AG04450 (cell line): ENCODE data around the gene CACNA1C. TPM values are rescaled to one million over a fixed set of nuclear protein-coding genes. Genes with fewer than 3 reads are reported as not detected.

ENCODE experiments used
- CTCF ChIA-PET: fragments of 300-600, 350-600 bp; formaldehyde crosslinking; extraction: SDS; loops from one replicate; lab custom pipeline; 2022; ENCODE audit warnings: antibody characterized with exemption, inconsistent platforms; lab: Charles Lee
- POLR2A ChIA-PET: fragments of 350-600 bp; formaldehyde crosslinking; extraction: SDS; loops from one replicate; lab custom pipeline; 2021; ENCODE audit warnings: antibody characterized with exemption, inconsistent platforms; lab: Yijun Ruan, JAX
- DNase-seq: peaks from one replicate; pipeline ENCODE4 v3.0.0-alpha.2; 2011; ENCODE audit warnings: low read depth, low spot score
- H3K27ac ChIP-seq: one replicate; pipeline ENCODE4 v1.5.1; 2012; ENCODE audit warnings: low read depth, low read length, control low read depth
- H3K27me3 ChIP-seq: one replicate; pipeline ENCODE4 v1.6.0; 2012; ENCODE audit warnings: low read length; ENCODE audit not compliant: control insufficient read depth, insufficient read depth
- H3K4me3 ChIP-seq: 2 replicates; pipeline ENCODE4 v1.5.1; 2011; ENCODE audit warnings: mild to moderate bottlenecking, low read depth, low read length, control low read depth
- H3K9me3 ChIP-seq: 2 replicates; pipeline ENCODE4 v1.5.1; 2012; ENCODE audit warnings: low read length; ENCODE audit not compliant: control insufficient read depth, insufficient read depth
- CTCF ChIP-seq: IDR thresholded peaks from 2 replicates; pipeline ENCODE4 v1.5.1; 2011; ENCODE audit warnings: low read depth, low read length, control low read depth, inconsistent platforms
- polyA plus RNA-seq: library from polyadenylated mRNA; depleted of rRNA; stranded (reverse); fragments of >200 nt; gene quantifications from 2 replicates; pipeline ENCODE4 v1.2.3, GENCODE V29; 2011

Gene CACNA1C
- polyA plus RNA-seq, 1 experiment = 5.9 TPM

- TF ChIP-seq CTCF = no peak
- POLR2A ChIA-PET = no interaction called here
Observed at GRCh38 chr12:2276288-2277033, 223.7 kb downstream of the CACNA1C start.

GRCh38 chr12:2277492-2278155 lies 224.8 kb downstream of the CACNA1C start:
- POLR2A ChIA-PET = no interaction called here
- no peak overlapping the region for H3K27ac ChIP-seq
- DNase-seq = no peak
- CTCF ChIA-PET = interaction anchor here (1.5 kb wide), 1 partner anchor 306 kb away, joined by 3 read pairs; no protein-coding TSS in a partner anchor
- H3K9me3 ChIP-seq = no peaks in the 10 kb centered on the region; the same call in 1 of the 2 replicates
- no peaks in the 10 kb centered on the region for H3K27me3 ChIP-seq
- H3K4me3 ChIP-seq = no peak overlapping the region
- no peak for TF ChIP-seq CTCF

More at GRCh38 chr12:2276288-2277033, 223.7 kb downstream of the CACNA1C start:
- no peak for DNase-seq
- H3K27ac ChIP-seq = no peak overlapping the region
- no peak overlapping the region for H3K4me3 ChIP-seq
- CTCF ChIA-PET = interaction anchor here (0.6 to 1.5 kb wide), 3 partner anchors 63 to 307 kb away, joined by 3 to 4 read pairs (median 3); no protein-coding TSS in a partner anchor
- no peaks in the 10 kb centered on the region; the same call in 1 of the 2 replicates for H3K9me3 ChIP-seq
- no peaks in the 10 kb centered on the region for H3K27me3 ChIP-seq

- H3K4me3 ChIP-seq = no peak overlapping the region
- no peaks in the 10 kb centered on the region for H3K9me3 ChIP-seq
- H3K27me3 ChIP-seq = no peaks in the 10 kb centered on the region
- no peak for DNase-seq
- no peak overlapping the region for H3K27ac ChIP-seq
- POLR2A ChIA-PET = no interaction called here
- CTCF ChIA-PET = interaction anchor here (1.4 to 1.6 kb wide), 2 partner anchors 224 to 247 kb away, joined by 3 to 5 read pairs; no protein-coding TSS in a partner anchor
- TF ChIP-seq CTCF = no peak
Observed at GRCh38 chr12:2281446-2281845, 228.7 kb downstream of the CACNA1C start.

DNA sequence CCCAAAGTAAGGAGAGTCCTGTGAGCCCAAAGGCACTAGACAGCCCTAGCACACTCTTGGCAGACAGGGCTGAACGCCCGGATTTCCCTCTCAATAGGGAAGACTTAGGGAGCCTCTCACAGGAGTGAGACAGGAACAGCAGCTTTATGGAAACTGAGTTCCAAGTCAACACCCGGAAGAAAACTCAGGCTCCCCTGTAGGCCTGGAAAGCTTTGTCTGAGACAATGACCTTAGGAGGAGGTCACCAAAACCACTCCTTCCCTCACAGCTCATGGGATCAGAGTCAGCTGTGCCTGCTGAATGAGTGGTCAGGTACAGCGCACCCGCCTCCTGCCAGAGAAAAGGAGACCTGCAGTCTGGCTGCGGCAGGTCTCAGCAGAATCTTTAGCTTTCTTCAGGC lies 229.5 kb downstream of the CACNA1C start:
- Histone ChIP-seq H3K9me3 (no peaks in the 10 kb centered on the region), H3K27ac (no peak overlapping the region), H3K4me3 (no peak overlapping the region), H3K27me3 (no peaks in the 10 kb centered on the region)
- DNase-seq = no peak
- TF ChIP-seq CTCF = no peak
- ChIA-PET CTCF (interaction anchor here (1.0 to 1.6 kb wide), 4 partner anchors 39 to 301 kb away, joined by 3 to 5 read pairs (median 4); no protein-coding TSS in a partner anchor), POLR2A (interaction anchor here (0.7 to 3.2 kb wide), 3 partner anchors 13 to 272 kb away, joined by 5 to 20 read pairs (median 9); no protein-coding TSS in a partner anchor)
